Ovary (tissue), 9 donors: ENCODE data around the gene NRXN3. TPM values are rescaled to one million over a fixed set of nuclear protein-coding genes. Genes with fewer than 3 reads are reported as not detected.

ENCODE experiments used
- DNase-seq, 5 donors: peaks; one replicate each; pipeline ENCODE4 v3.0.0-alpha.2; 2019 to 2020
- H3K27ac ChIP-seq, 2 donors: fragments of 200-600 bp; one replicate each; pipeline versions ENCODE4 v1.5.1 to v1.8.0; 2019 to 2022
- H3K27me3 ChIP-seq: fragments of 200-600 bp; one replicate; pipeline ENCODE4 v1.8.0; 2022
- H3K36me3 ChIP-seq: fragments of 200-600 bp; sonication (generic); one replicate; pipeline ENCODE4 v1.5.1; 2019
- H3K4me1 ChIP-seq: one replicate; pipeline ENCODE4 v1.8.1; 2013; ENCODE audit warnings: mild to moderate bottlenecking, moderate library complexity; ENCODE audit not compliant: insufficient read depth
- H3K4me3 ChIP-seq: fragments of 200-600 bp; sonication (generic); one replicate; pipeline ENCODE4 v1.5.1; 2017
- H3K9me3 ChIP-seq, 2 donors: fragments of 200-600 bp in 1 of 2; sonication (generic) in 1 of 2; one replicate each; pipeline versions ENCODE4 v1.5.1 to v1.8.1; 2013 to 2019; ENCODE audit warnings: mild to moderate bottlenecking in 1 of 2, moderate library complexity in 1 of 2
- CTCF ChIP-seq, 3 donors: fragments of 450-650 bp in 2 of 3; fragments of 200-600 bp in 1 of 3; IDR thresholded peaks; one replicate each; pipeline versions ENCODE4 v1.5.1 to v1.8.0; 2016 to 2022; ENCODE audit warnings: antibody characterized with exemption in 3 of 3, mild to moderate bottlenecking in 1 of 3
- EP300 ChIP-seq: sonication (generic); formaldehyde crosslinking; IDR thresholded peaks from one replicate; pipeline ENCODE4 v1.6.1; 2017; ENCODE audit warnings: antibody characterized with exemption
- POLR2A ChIP-seq: fragments of 450-650 bp; IDR thresholded peaks from one replicate; pipeline ENCODE4 v1.6.1; 2017; ENCODE audit warnings: antibody characterized with exemption, mild to moderate bottlenecking, moderate library complexity
- WGBS, 3 donors: extraction: QIAGEN DNeasy Blood & Tissue Kit in 1 of 3; methylation state at CpG; one replicate each; pipeline versions ENCODE4 v1.1.5 to v1.1.7; 2013 to 2017; 5-methylcytosine and 5-hydroxymethylcytosine counted together
- intact Hi-C, 4 donors: fragments of 100-400 bp; cut with DNase I; formaldehyde crosslinking; loops; one replicate each; pipeline versions ENCODE4 v1.11.0 to v1.15.1; 2022 to 2023
- polyA plus RNA-seq, 2 donors: library from polyadenylated mRNA; stranded (reverse); fragments of 200-250 nt in 1 of 2; fragments of 350-450 nt in 1 of 2; fragmentation: Illumina TruSeq in 1 of 2; extraction: RNeasy Lipid Tissue Mini Kit (QIAGEN cat#74804) in 1 of 2; gene quantifications; one replicate each; pipeline ENCODE4 v1.2.3, GENCODE V29; 2013 to 2014
- total RNA-seq, 7 donors: library from RNA; depleted of rRNA in 2 of 7; stranded (reverse); fragments of >200 nt in 2 of 7; fragmentation: NEBNext Ultra II Directional in 3 of 7; extraction: Animal tissue kit (Norgen Biotek cat#: 25700) in 3 of 7; gene quantifications; one replicate each; pipeline versions ENCODE4 v1.1.0 to v1.2.4, GENCODE V29; 2016 to 2023
- donor health status: DM: no; HTN: no; CAD: no; lungs with moderate emphysema.
- donor health status: DM: no; HTN: no; CAD: no.
- donor health status: Bipolar disorder and iron deficiency.
- donor health status: DM: yes; HTN: yes; CAD: no.
- donor health status: DM: no; HTN: no; CAD: no.
- donor health status: DM: yes; HTN: yes; CAD: no.

The NRXN3 gene
- total and polyA plus RNA-seq, 9 donors = 0.28 to 6.2 (median 0.82) TPM

- no peak for DNase-seq
- Histone ChIP-seq H3K27ac (no peak overlapping the region), H3K9me3 (no peaks in the 10 kb centered on the region), H3K4me3 (no peak overlapping the region), H3K27me3 (no peaks in the 10 kb centered on the region), H3K4me1 (no peaks in the 10 kb centered on the region), H3K36me3 (no peaks in the 10 kb centered on the region)
- 87 to 93% (median 87%) methylated on average over 2 of the region's 2 CpGs for WGBS, 3 donors
- intact Hi-C loops = no loop called here
- TF ChIP-seq CTCF (IDR thresholded peaks at IDR 0.05) (no peak), POLR2A (no peak), EP300 (no peak)
Observed at GRCh38 chr14:78788467-78789360, 618.5 kb downstream of the NRXN3 start.

GRCh38 chr14:78790271-78790670, 620.1 kb downstream of the NRXN3 start:
- Histone ChIP-seq H3K36me3 (no peaks in the 10 kb centered on the region), H3K27me3 (no peaks in the 10 kb centered on the region), H3K27ac (no peak overlapping the region), H3K4me1 (no peaks in the 10 kb centered on the region), H3K9me3 (no peaks in the 10 kb centered on the region), H3K4me3 (no peak overlapping the region)
- WGBS, 3 donors = 6 to 10% (median 7%) methylated on average over 2 of the region's 2 CpGs
- DNase-seq = no peak
- TF ChIP-seq POLR2A (no peak), EP300 (no peak)
- intact Hi-C loops = no loop called here

GRCh38 chr14:78798757-78799156, 628.6 kb downstream of the NRXN3 start:
- no peak overlapping the region for H3K27ac ChIP-seq
- H3K4me1 ChIP-seq = no peaks in the 10 kb centered on the region
- TF ChIP-seq CTCF (IDR thresholded peaks at IDR 0.05) = no peak
- no peak for TF ChIP-seq EP300
- TF ChIP-seq POLR2A = no peak
- H3K27me3 ChIP-seq = no peaks in the 10 kb centered on the region
- H3K4me3 ChIP-seq = no peak overlapping the region
- H3K9me3 ChIP-seq = no peaks in the 10 kb centered on the region
- no peaks in the 10 kb centered on the region for H3K36me3 ChIP-seq
- WGBS, 3 donors = 57 to 71% (median 57%) methylated on average over 5 of the region's 5 CpGs
- DNase-seq = no peak
- intact Hi-C loops = loop anchor here in 1 of 4 donors (5.0 kb wide), 1 partner anchor 1184 kb away; no protein-coding TSS in a partner anchor

- no peak for TF ChIP-seq EP300
- no peak for TF ChIP-seq POLR2A
- no peak for TF ChIP-seq CTCF (IDR thresholded peaks at IDR 0.05)
- H3K36me3 ChIP-seq = no peaks in the 10 kb centered on the region
- no peak overlapping the region for H3K4me3 ChIP-seq
- DNase-seq = no peak
- H3K27me3 ChIP-seq = no peaks in the 10 kb centered on the region
- H3K4me1 ChIP-seq = no peaks in the 10 kb centered on the region
- intact Hi-C loops = no loop called here
- H3K27ac ChIP-seq = no peak overlapping the region
- no peaks in the 10 kb centered on the region for H3K9me3 ChIP-seq
- WGBS, 3 donors = 34 to 37% (median 35%) methylated on average over 3 of the region's 3 CpGs
Observed at GRCh38 chr14:78805570-78805969, 635.4 kb downstream of the NRXN3 start.

- H3K36me3 ChIP-seq = no peaks in the 10 kb centered on the region
- no peaks in the 10 kb centered on the region for H3K27me3 ChIP-seq
- intact Hi-C loops = no loop called here
- H3K4me1 ChIP-seq = no peaks in the 10 kb centered on the region
- H3K9me3 ChIP-seq = no peaks in the 10 kb centered on the region
- H3K4me3 ChIP-seq = no peak overlapping the region
- no peak overlapping the region for H3K27ac ChIP-seq
- 82 to 88% (median 84%) methylated on average over 3 of the region's 3 CpGs for WGBS, 3 donors
- TF ChIP-seq POLR2A (no peak), CTCF (IDR thresholded peaks at IDR 0.05) (no peak), EP300 (no peak)
- no peak for DNase-seq
Observed at GRCh38 chr14:78823035-78823434, 652.9 kb downstream of the NRXN3 start.
